Measurements from ENCODE around the gene EVX1.

Gene EVX1

DNA sequence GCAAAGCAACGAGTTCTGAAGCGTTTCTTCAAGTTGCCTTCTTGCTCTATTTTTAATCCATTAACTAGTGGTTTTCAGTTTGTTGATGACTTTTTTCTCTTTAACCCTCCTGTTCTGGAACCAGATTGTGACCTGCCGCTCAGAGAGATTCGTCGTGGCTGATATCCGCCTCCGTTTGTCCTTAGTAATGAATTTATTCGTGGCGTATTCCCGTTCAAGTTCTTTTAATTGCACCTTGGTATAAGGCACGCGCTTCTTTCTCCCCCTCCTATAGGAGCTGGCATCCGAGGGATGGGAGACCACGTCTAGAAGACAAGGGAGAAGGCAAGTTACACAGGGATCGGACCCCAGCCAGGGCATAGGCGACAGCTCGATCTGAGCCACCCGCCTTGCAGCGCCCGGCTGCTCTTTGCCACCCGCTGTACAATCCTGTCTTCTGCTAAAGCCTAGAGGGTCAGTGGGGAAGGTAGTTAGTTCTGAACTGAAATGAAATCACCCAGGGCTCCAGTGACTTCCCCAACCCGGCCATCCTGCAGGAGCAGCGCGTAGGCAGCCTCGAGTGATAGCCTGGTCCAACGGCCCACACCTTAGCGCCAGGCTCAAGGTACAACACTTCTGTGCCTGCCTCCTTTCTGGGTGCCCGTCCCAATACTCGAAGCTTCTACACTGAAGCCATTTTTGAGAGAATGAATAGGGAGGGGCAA is 44.3 kb upstream of the EVX1 start:
- H3K9me2 ChIP-seq (ENCODE audit: low read depth, low read length), result no peaks in the 10 kb centered on the region
- H3K9ac ChIP-seq (ENCODE audit: low read length), result no peak overlapping the region
- no peak for TF ChIP-seq EZH2 (IDR thresholded peaks at IDR 0.05; ENCODE audit: borderline replicate concordance, low read length)
- TF ChIP-seq, protein P1, sequence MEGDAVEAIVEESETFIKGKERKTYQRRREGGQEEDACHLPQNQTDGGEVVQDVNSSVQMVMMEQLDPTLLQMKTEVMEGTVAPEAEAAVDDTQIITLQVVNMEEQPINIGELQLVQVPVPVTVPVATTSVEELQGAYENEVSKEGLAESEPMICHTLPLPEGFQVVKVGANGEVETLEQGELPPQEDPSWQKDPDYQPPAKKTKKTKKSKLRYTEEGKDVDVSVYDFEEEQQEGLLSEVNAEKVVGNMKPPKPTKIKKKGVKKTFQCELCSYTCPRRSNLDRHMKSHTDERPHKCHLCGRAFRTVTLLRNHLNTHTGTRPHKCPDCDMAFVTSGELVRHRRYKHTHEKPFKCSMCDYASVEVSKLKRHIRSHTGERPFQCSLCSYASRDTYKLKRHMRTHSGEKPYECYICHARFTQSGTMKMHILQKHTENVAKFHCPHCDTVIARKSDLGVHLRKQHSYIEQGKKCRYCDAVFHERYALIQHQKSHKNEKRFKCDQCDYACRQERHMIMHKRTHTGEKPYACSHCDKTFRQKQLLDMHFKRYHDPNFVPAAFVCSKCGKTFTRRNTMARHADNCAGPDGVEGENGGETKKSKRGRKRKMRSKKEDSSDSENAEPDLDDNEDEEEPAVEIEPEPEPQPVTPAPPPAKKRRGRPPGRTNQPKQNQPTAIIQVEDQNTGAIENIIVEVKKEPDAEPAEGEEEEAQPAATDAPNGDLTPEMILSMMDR (IDR thresholded peaks at IDR 0.05; ENCODE audit: low read length), result no peak
- no peaks in the 10 kb centered on the region for H3K9me3 ChIP-seq (ENCODE audit: low read length)
- H3K4me3 ChIP-seq (ENCODE audit: low read depth, low read length, poor library complexity, severe bottlenecking), result no peak overlapping the region
- H4K20me1 ChIP-seq (ENCODE audit: insufficient read depth, low read length), result no peaks in the 10 kb centered on the region
- H3F3A ChIP-seq (ENCODE audit: insufficient read depth, low read length), result no peaks in the 10 kb centered on the region
- H2AFZ ChIP-seq (ENCODE audit: low read length), result no peak overlapping the region
- no peaks in the 10 kb centered on the region; the same call in 1 of the 2 replicates for H3K27me3 ChIP-seq (ENCODE audit: insufficient read depth, low read length)
- H3K27ac ChIP-seq (ENCODE audit: low read depth, low read length, poor library complexity, severe bottlenecking), result no peak overlapping the region
- no peak overlapping the region; the same call in 1 of the 2 replicates for H3K4me2 ChIP-seq (ENCODE audit: low read length)
- peaks cover 36% of the 10 kb centered on the region for H3K4me1 ChIP-seq (ENCODE audit: insufficient read depth, low read length, severe bottlenecking)
- no peaks in the 10 kb centered on the region for H3K36me3 ChIP-seq (ENCODE audit: insufficient read depth, low read length)
- H3K79me2 ChIP-seq (ENCODE audit: insufficient read depth, low read length), result no peaks in the 10 kb centered on the region

DNA sequence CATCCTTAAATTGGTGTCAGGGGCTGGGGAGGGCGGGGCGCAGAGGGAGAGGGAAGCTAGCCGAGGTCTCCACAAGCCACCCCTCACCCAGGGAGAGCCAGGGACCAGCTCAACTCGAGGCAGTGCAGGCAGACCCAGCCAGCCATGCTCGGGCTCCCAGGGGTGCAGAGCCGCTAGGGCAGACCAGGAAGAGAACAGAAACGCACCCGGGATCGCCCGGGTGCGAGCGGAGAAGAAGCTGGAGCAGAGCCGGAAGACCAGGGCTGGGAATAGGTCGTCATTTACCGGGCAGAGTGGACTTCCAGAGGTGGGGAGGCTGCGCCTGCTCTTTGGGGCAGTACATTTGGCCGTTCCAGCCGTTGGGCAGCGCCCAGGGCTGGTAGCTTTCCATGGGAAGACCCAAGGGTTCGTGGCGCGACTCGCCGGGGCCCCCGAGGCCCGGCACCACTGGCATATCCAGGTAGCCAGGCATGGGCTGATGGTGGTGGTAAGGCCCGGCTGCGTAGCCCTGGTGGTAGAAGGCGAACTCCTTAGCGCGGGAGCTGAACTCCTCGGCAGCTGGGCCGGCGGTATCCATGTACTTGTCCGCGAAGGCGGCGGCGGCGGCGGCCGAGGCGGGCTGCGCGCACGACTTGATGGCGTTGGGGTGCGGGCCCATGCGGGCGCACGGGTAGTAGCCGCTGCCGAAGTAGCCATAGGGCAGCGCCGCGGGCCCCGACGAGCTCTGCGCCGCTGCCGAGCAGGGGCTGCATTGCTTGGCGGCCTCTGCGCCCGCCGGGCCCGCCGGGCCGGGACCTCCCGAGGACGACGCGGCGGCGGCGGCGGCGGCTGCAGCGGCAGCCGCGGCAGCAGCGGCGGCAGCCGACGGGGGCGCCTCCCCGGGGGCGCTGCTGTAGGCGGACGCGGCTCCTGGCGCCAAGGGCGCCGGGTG is 43.5 kb upstream of the EVX1 start:
- Histone ChIP-seq H2AFZ (ENCODE audit: low read length) (no peak overlapping the region), H3K9me3 (ENCODE audit: low read length) (no peaks in the 10 kb centered on the region), H3K79me2 (ENCODE audit: insufficient read depth, low read length) (no peaks in the 10 kb centered on the region), H3K9ac (ENCODE audit: low read length) (peak overlapping the region; percentile 34; the same call in 1 of the 2 replicates), H3K4me3 (ENCODE audit: low read depth, low read length, poor library complexity, severe bottlenecking) (peak overlapping the region; percentile 61), H3K36me3 (ENCODE audit: insufficient read depth, low read length) (no peaks in the 10 kb centered on the region), H3F3A (ENCODE audit: insufficient read depth, low read length) (no peaks in the 10 kb centered on the region), H3K4me1 (ENCODE audit: insufficient read depth, low read length, severe bottlenecking) (peaks cover 36% of the 10 kb centered on the region), H3K4me2 (ENCODE audit: low read length) (peak overlapping the region; percentile 73), H4K20me1 (ENCODE audit: insufficient read depth, low read length) (no peaks in the 10 kb centered on the region), H3K27me3 (ENCODE audit: insufficient read depth, low read length) (no peaks in the 10 kb centered on the region; the same call in 1 of the 2 replicates), H3K9me2 (ENCODE audit: low read depth, low read length) (no peaks in the 10 kb centered on the region), H3K27ac (ENCODE audit: low read depth, low read length, poor library complexity, severe bottlenecking) (no peak overlapping the region)
- TF ChIP-seq, protein P1 (IDR thresholded peaks at IDR 0.05; ENCODE audit: low read length), result no peak
- TF ChIP-seq EZH2 (IDR thresholded peaks at IDR 0.05; ENCODE audit: borderline replicate concordance, low read length), result no peak

DNA sequence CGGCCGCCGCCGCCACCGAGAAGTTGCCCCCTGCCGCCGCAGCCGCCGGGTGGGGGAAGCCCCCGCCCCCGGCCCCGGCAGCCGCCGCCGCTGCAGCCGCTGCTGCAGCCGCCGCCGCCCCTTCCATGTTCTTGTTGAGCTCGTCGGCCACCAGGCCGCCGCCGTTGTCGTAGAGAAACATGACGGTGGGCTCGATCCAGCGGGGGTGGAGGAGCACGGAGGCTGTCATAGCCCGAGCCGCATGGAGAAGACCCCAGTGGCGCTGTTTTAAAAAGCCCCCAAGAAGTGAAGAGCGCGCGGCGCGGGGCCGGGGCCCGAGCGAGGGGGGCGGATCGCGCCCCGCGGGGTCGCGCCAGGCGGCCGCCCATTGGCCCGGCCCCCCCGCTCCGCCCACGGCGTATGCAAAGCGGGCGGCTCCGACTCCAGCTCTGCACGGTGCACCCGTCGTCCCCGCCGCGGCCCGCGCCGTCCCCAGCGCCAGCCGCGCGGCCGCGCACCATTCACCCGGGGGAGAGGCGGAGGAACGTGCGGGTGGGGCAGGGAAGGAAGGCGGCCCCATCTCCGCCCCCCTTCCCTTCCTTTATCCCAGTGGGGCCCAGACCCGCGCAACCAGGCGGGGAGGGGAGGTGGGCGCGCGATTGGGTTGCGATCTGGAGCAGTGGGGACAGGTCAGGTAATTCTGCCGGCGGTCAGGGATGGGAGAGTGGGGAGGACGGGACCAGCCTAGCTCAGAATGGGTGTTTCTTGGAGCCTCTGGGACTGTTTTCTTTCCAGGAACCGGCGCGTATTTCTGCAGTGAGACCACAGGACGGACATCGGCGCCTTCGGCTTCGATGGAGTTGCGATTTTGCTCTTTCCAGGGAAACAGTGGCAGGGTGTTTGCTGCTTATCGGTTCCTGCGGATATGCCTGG is 42.5 kb upstream of the EVX1 start, which contains the start of gene HOXA13:
HOXA13 (minus strand) TSS at position 243 of the 912 bp plus-strand sequence; CDS start at position 229, 14 bp downstream.
- no peaks in the 10 kb centered on the region for H3K79me2 ChIP-seq (ENCODE audit: insufficient read depth, low read length)
- H3K27ac ChIP-seq (ENCODE audit: low read depth, low read length, poor library complexity, severe bottlenecking), result no peak within 1 kb of the TSS
- no peaks in the 10 kb centered on the region for H4K20me1 ChIP-seq (ENCODE audit: insufficient read depth, low read length)
- H3K4me3 ChIP-seq (ENCODE audit: low read depth, low read length, poor library complexity, severe bottlenecking), result peak within 1 kb of the TSS; percentile 69
- no peaks in the 10 kb centered on the region for H3K9me3 ChIP-seq (ENCODE audit: low read length)
- no peak for TF ChIP-seq EZH2 (IDR thresholded peaks at IDR 0.05; ENCODE audit: borderline replicate concordance, low read length)
- TF ChIP-seq, protein P1 (IDR thresholded peaks at IDR 0.05; ENCODE audit: low read length), result no peak
- H3K36me3 ChIP-seq (ENCODE audit: insufficient read depth, low read length), result no peaks in the 10 kb centered on the region
- no peaks in the 10 kb centered on the region for H3F3A ChIP-seq (ENCODE audit: insufficient read depth, low read length)
- H3K9me2 ChIP-seq (ENCODE audit: low read depth, low read length), result no peaks in the 10 kb centered on the region
- H3K27me3 ChIP-seq (ENCODE audit: insufficient read depth, low read length), result no peaks in the 10 kb centered on the region; the same call in 1 of the 2 replicates
- H3K9ac ChIP-seq (ENCODE audit: low read length), result peak within 1 kb of the TSS; percentile 58
- H2AFZ ChIP-seq (ENCODE audit: low read length), result peak within 1 kb of the TSS; percentile 82; the same call in 1 of the 2 replicates
- peak within 1 kb of the TSS; percentile 86 for H3K4me2 ChIP-seq (ENCODE audit: low read length)
- peaks cover 36% of the 10 kb centered on the region for H3K4me1 ChIP-seq (ENCODE audit: insufficient read depth, low read length, severe bottlenecking)
